PC-9 (cell line): ENCODE data around the gene NPB. TPM values are rescaled to one million over a fixed set of nuclear protein-coding genes. Genes with fewer than 3 reads are reported as not detected.

Experiments
- BruUV-seq: library from RNA; stranded (reverse); fragments of 400-500 nt; replicated peaks from 2 replicates; lab custom pipeline; 2021; lab: Mats Ljungman, UMichigan
- CTCF ChIA-PET: fragments of 300-600 bp; sonication (Branson Sonifier 250); formaldehyde crosslinking; loops from one replicate; lab custom pipeline; 2022; ENCODE audit warnings: antibody characterized with exemption; lab: Charles Lee
- POLR2A ChIA-PET: fragments of 300-600 bp; sonication (Branson Sonifier 250); formaldehyde crosslinking; loops from one replicate; lab custom pipeline; 2022; ENCODE audit warnings: antibody characterized with exemption; ENCODE audit not compliant: unreplicated experiment; lab: Charles Lee
- DNase-seq, 2 experiments: peaks; one replicate each; pipeline versions ENCODE4 v3.0.0 to v3.0.0-alpha.2; 2015 to 2022; ENCODE audit warnings: mixed read lengths in 1 of 2
- H2AFZ ChIP-seq: fragments of 200-600 bp; sonication (generic); 2 replicates; pipeline ENCODE4 v1.8.1; 2017; ENCODE audit warnings: antibody characterized with exemption
- H3F3A ChIP-seq: fragments of 200-600 bp; sonication (generic); 2 replicates; pipeline ENCODE4 v1.8.1; 2017; ENCODE audit warnings: antibody characterized with exemption, mild to moderate bottlenecking, low read depth; ENCODE audit not compliant: insufficient read depth
- H3K27ac ChIP-seq: fragments of 200-600 bp; sonication (generic); 2 replicates; pipeline ENCODE4 v1.6.1; 2016; ENCODE audit warnings: mixed run types
- H3K27me3 ChIP-seq: fragments of 200-600 bp; sonication (generic); 2 replicates; pipeline ENCODE4 v1.6.1; 2016; ENCODE audit warnings: low read depth, mixed run types; ENCODE audit not compliant: insufficient read depth
- H3K36me3 ChIP-seq: fragments of 200-600 bp; sonication (generic); 2 replicates; pipeline ENCODE4 v1.6.1; 2016; ENCODE audit warnings: low read depth, mixed run types
- H3K4me1 ChIP-seq: fragments of 200-600 bp; sonication (generic); replicated peaks from 2 replicates; pipeline ENCODE4 v1.6.1; 2016; ENCODE audit warnings: mixed run types; ENCODE audit not compliant: insufficient read depth
- H3K4me2 ChIP-seq: fragments of 200-600 bp; sonication (generic); 2 replicates; pipeline ENCODE4 v1.6.1; 2017; ENCODE audit warnings: mixed run types
- H3K4me3 ChIP-seq: fragments of 200-600 bp; sonication (generic); 2 replicates; pipeline ENCODE4 v1.6.1; 2016; ENCODE audit warnings: mixed run types
- H3K79me2 ChIP-seq: fragments of 200-600 bp; sonication (generic); 2 replicates; pipeline ENCODE4 v1.6.1; 2017; ENCODE audit warnings: low read depth, mixed run types
- H3K9me2 ChIP-seq: fragments of 200-600 bp; sonication (generic); 2 replicates; pipeline ENCODE4 v1.8.1; 2017; ENCODE audit warnings: mild to moderate bottlenecking; ENCODE audit not compliant: insufficient read depth
- H3K9me3 ChIP-seq: fragments of 200-600 bp; sonication (generic); 2 replicates; pipeline ENCODE4 v1.8.1; 2016; ENCODE audit warnings: low read depth; ENCODE audit not compliant: insufficient read depth
- H4K20me1 ChIP-seq: fragments of 200-600 bp; sonication (generic); 2 replicates; pipeline ENCODE4 v1.8.1; 2017; ENCODE audit not compliant: insufficient read depth
- EZH2 ChIP-seq: fragments of 200-600 bp; sonication (generic); IDR thresholded peaks from 2 replicates; pipeline ENCODE4 v1.8.0; 2017; ENCODE audit warnings: antibody characterized with exemption, low read depth
- intact Hi-C: fragments of 100-400 bp; cut with micrococcal nuclease; formaldehyde crosslinking; loops from one replicate; pipeline ENCODE4 v1.10.0; 2022; ENCODE audit not compliant: unreplicated experiment
- total RNA-seq: library from RNA; stranded (reverse); gene quantifications from 2 replicates; pipeline ENCODE4 v1.2.3, GENCODE V29; 2021
- TF ChIP-seq, protein P1 (sequence below): fragments of 200-600 bp; sonication (generic); conservative IDR thresholded peaks from 2 replicates; pipeline ENCODE4 v1.6.1; 2017; ENCODE audit warnings: mixed run types, antibody characterized with exemption, mild to moderate bottlenecking, moderate library complexity

Gene NPB
- total RNA-seq, 1 experiment from 2014 or later: 1.1 TPM

DNA sequence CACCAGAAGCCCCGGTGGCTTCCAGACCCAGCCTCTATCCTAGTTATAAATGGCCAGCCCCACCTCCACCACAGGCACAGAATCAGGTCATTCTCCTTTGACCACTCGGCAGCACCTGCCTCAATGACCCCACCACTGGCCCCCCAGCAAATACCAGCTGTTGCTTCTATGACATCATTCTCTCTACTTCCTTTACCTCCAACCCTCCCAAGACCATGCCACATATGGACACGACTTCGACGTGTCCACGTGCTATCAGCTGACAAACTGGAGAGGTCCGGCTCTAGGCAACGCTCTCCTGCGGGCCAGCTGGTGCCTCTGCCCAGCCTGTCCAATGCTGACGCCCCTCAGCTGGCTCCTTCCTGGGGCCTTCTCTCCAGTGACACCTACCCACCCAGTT, 16.6 kb upstream of the NPB start:
- ChIA-PET POLR2A (interaction anchor here (0.6 to 0.8 kb wide), 3 partner anchors 9 to 52 kb away, joined by 3 to 30 read pairs (median 6); partner anchors contain the start of gene MCRIP1), CTCF (no interaction called here)
- no peak overlapping the region for H2AFZ ChIP-seq
- H3K79me2 ChIP-seq: peaks cover 41% of the 10 kb centered on the region
- H3K9me3 ChIP-seq: no peaks in the 10 kb centered on the region
- no TSS peak for BruUV-seq
- no peak overlapping the region for H3K4me3 ChIP-seq
- TF ChIP-seq, protein P1, sequence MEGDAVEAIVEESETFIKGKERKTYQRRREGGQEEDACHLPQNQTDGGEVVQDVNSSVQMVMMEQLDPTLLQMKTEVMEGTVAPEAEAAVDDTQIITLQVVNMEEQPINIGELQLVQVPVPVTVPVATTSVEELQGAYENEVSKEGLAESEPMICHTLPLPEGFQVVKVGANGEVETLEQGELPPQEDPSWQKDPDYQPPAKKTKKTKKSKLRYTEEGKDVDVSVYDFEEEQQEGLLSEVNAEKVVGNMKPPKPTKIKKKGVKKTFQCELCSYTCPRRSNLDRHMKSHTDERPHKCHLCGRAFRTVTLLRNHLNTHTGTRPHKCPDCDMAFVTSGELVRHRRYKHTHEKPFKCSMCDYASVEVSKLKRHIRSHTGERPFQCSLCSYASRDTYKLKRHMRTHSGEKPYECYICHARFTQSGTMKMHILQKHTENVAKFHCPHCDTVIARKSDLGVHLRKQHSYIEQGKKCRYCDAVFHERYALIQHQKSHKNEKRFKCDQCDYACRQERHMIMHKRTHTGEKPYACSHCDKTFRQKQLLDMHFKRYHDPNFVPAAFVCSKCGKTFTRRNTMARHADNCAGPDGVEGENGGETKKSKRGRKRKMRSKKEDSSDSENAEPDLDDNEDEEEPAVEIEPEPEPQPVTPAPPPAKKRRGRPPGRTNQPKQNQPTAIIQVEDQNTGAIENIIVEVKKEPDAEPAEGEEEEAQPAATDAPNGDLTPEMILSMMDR: no peak
- no peak for TF ChIP-seq EZH2
- H3K4me2 ChIP-seq: peak overlapping the region; percentile 8; the same call in 1 of the 2 replicates
- H3K27ac ChIP-seq: no peak overlapping the region
- intact Hi-C loops: no loop called here
- H4K20me1 ChIP-seq: peaks cover 12% of the 10 kb centered on the region
- peaks cover 39% of the 10 kb centered on the region for H3F3A ChIP-seq
- no peak for DNase-seq
- H3K4me1 ChIP-seq: peaks cover 27% of the 10 kb centered on the region
- H3K27me3 ChIP-seq: no peaks in the 10 kb centered on the region
- H3K36me3 ChIP-seq: no peaks in the 10 kb centered on the region
- H3K9me2 ChIP-seq: no peaks in the 10 kb centered on the region

- no TSS peak for BruUV-seq
- no peak for TF ChIP-seq EZH2
- TF ChIP-seq, protein P1: no peak
- Histone ChIP-seq H3K9me3 (no peaks in the 10 kb centered on the region), H3K4me1 (peaks cover 27% of the 10 kb centered on the region), H3K79me2 (peaks cover 45% of the 10 kb centered on the region), H4K20me1 (peaks cover 12% of the 10 kb centered on the region), H2AFZ (no peak overlapping the region), H3K4me2 (peak overlapping the region; percentile 46), H3K27me3 (no peaks in the 10 kb centered on the region), H3K36me3 (no peaks in the 10 kb centered on the region), H3F3A (peaks cover 39% of the 10 kb centered on the region), H3K27ac (0 out of 2 replicates have a peak overlapping the region, but pooled peaks have one; percentile 51), H3K9me2 (no peaks in the 10 kb centered on the region), H3K4me3 (no peak overlapping the region)
- DNase-seq: peak; percentile 93 to 96
- POLR2A ChIA-PET: interaction anchor here (0.5 to 0.8 kb wide), 5 partner anchors 9 to 106 kb away, joined by 3 to 30 read pairs (median 6); partner anchors contain the start of gene MCRIP1
- CTCF ChIA-PET: interaction anchor here (0.6 kb wide), 1 partner anchor 649 kb away, joined by 6 read pairs; no protein-coding TSS in a partner anchor
- intact Hi-C loops: loop anchor here (1.0 kb wide), 3 partner anchors 24 to 40 kb away; no protein-coding TSS in a partner anchor
These were observed 16.0 kb upstream of the NPB start for GRCh38 chr17:81885869-81886548.

DNA sequence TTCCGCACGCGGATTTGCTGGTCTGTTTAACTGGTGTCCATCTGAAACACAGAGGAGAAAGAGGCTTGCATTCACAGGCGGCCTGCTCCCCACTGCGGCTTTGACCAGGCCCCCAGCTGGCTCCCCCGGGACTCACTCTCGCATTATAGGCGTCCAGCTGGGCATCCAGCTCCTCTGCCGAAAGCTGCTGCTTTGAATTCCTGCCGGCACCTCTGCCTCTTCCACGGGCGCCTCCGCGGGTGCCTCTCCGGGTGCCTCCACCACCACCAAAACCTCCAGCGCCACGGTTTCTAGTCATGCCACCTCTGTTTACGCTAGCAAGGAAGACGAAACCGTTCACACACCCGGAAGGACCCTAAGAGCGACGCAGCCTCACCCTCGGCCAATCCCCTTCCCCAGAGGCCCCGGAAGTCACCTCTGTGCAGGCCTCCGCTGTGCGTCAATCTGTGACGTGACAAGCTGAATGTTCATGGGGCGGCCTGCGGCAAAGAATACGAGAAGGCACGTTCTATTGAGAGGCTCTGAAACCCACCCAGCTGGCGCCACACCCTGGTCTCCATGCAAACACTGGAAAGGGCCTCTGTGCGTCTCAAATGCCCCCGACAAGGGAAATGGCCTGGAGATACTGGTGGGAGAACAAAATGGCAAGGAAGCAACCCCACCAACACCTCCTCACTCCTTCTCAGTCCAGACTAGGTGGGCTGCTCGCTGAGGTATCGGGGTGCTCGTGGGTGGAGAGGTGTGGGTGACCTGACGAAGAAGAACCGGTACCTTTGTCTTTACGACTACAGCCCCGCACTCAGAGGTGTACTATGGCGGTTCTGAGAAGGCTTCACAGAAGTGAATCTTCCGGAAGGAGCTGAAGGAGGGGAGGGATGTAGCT, 13.7 kb upstream of the NPB start:
- intact Hi-C loops: no loop called here
- no peak overlapping the region for H2AFZ ChIP-seq
- H4K20me1 ChIP-seq: peaks cover 12% of the 10 kb centered on the region
- no peak overlapping the region for H3K4me2 ChIP-seq
- ChIA-PET CTCF (no interaction called here), POLR2A (no interaction called here)
- H3K9me3 ChIP-seq: no peaks in the 10 kb centered on the region
- H3K79me2 ChIP-seq: peaks cover 61% of the 10 kb centered on the region
- TF ChIP-seq, protein P1: no peak
- TF ChIP-seq EZH2: no peak
- peaks cover 43% of the 10 kb centered on the region for H3F3A ChIP-seq
- no peak overlapping the region for H3K4me3 ChIP-seq
- no peaks in the 10 kb centered on the region for H3K27me3 ChIP-seq
- H3K4me1 ChIP-seq: peaks cover 27% of the 10 kb centered on the region
- H3K9me2 ChIP-seq: no peaks in the 10 kb centered on the region
- DNase-seq: no peak
- no peaks in the 10 kb centered on the region for H3K36me3 ChIP-seq
- no TSS peak for BruUV-seq
- H3K27ac ChIP-seq: no peak overlapping the region
